Parathyroid adenoma (tissue), 2 donors: ENCODE measurements around the gene SBF2.

ENCODE experiments used
- H2AFZ ChIP-seq: fragments of 300-600 bp; sonication (generic); one replicate; pipeline ENCODE4 v1.7.0; 2017; ENCODE audit warnings: antibody characterized with exemption, mild to moderate bottlenecking
- H3K27ac ChIP-seq: fragments of 300-600 bp; sonication (generic); one replicate; pipeline ENCODE4 v1.7.0; 2017
- H3K27me3 ChIP-seq: fragments of 300-600 bp; sonication (generic); one replicate; pipeline ENCODE4 v1.7.0; 2017; ENCODE audit warnings: low read length; ENCODE audit not compliant: control insufficient read depth, insufficient read depth
- H3K36me3 ChIP-seq: fragments of 300-600 bp; sonication (generic); one replicate; pipeline ENCODE4 v1.7.0; 2017; ENCODE audit warnings: low read length; ENCODE audit not compliant: control insufficient read depth, insufficient read depth
- H3K4me1 ChIP-seq: fragments of 300-600 bp; sonication (generic); one replicate; pipeline ENCODE4 v1.7.0; 2017; ENCODE audit warnings: control low read depth
- H3K4me2 ChIP-seq: fragments of 300-600 bp; sonication (generic); one replicate; pipeline ENCODE4 v1.7.0; 2017; ENCODE audit warnings: low read length
- H3K4me3 ChIP-seq: fragments of 300-600 bp; sonication (generic); one replicate; pipeline ENCODE4 v1.7.0; 2017; ENCODE audit warnings: low read depth, low read length
- H3K79me2 ChIP-seq: fragments of 300-600 bp; sonication (generic); one replicate; pipeline ENCODE4 v1.7.0; 2017; ENCODE audit warnings: control low read depth
- H3K9ac ChIP-seq: fragments of 300-600 bp; sonication (generic); one replicate; pipeline ENCODE4 v1.7.0; 2017; ENCODE audit warnings: mild to moderate bottlenecking
- H3K9me3 ChIP-seq: fragments of 300-600 bp; sonication (generic); one replicate; pipeline ENCODE4 v1.7.0; 2017; ENCODE audit warnings: low read length; ENCODE audit not compliant: control insufficient read depth
- CTCF ChIP-seq: fragments of 300-600 bp; sonication (generic); IDR thresholded peaks from one replicate; pipeline ENCODE4 v1.7.0; 2017; ENCODE audit warnings: antibody characterized with exemption, mild to moderate bottlenecking
- donor health status: primary hyperparathyroidism.

Gene SBF2

GRCh38 chr11:9859554-9860305 lies 434.3 kb downstream of the SBF2 start:
- H3K9me3 ChIP-seq, result no peaks in the 10 kb centered on the region
- H2AFZ ChIP-seq, result no peak overlapping the region
- H3K79me2 ChIP-seq, result no peaks in the 10 kb centered on the region
- no peak overlapping the region for H3K9ac ChIP-seq
- H3K27me3 ChIP-seq, result no peaks in the 10 kb centered on the region
- H3K4me1 ChIP-seq, result no peaks in the 10 kb centered on the region
- H3K4me3 ChIP-seq, result no peak overlapping the region
- no peak overlapping the region for H3K4me2 ChIP-seq
- no peaks in the 10 kb centered on the region for H3K36me3 ChIP-seq
- no peak for TF ChIP-seq CTCF
- no peak overlapping the region for H3K27ac ChIP-seq

- Histone ChIP-seq H3K9ac (no peak overlapping the region), H3K27ac (no peak overlapping the region), H3K9me3 (no peaks in the 10 kb centered on the region), H2AFZ (no peak overlapping the region), H3K36me3 (no peaks in the 10 kb centered on the region), H3K4me1 (no peaks in the 10 kb centered on the region), H3K27me3 (no peaks in the 10 kb centered on the region), H3K4me2 (no peak overlapping the region), H3K4me3 (no peak overlapping the region), H3K79me2 (no peaks in the 10 kb centered on the region)
- no peak for TF ChIP-seq CTCF
Measured at GRCh38 chr11:9858822-9859221, 435.2 kb downstream of the SBF2 start.

DNA sequence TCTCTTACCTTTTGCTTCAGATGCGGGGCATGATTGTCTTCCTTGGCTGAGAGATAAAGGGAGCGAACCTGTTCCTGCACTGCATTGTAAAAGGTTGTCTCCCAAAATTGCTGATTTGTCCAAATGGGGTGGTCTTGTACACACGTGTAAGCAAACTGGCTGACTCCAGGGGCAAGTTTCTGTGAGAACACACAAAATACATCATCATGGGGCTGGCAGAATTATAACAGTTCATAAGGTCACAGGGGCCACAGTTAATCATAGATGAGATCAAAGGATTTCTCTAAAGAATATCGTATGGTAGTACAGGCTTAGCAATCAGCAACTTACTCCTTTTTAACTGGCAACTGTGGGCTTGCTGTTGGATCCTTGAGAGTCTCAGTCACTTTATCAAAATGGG lies 435.8 kb downstream of the SBF2 start:
- Histone ChIP-seq H3K4me1 (no peaks in the 10 kb centered on the region), H3K4me3 (no peak overlapping the region), H3K27me3 (no peaks in the 10 kb centered on the region), H3K36me3 (no peaks in the 10 kb centered on the region), H3K27ac (no peak overlapping the region), H2AFZ (no peak overlapping the region), H3K9me3 (no peaks in the 10 kb centered on the region), H3K79me2 (no peaks in the 10 kb centered on the region), H3K9ac (no peak overlapping the region), H3K4me2 (no peak overlapping the region)
- TF ChIP-seq CTCF, result no peak

GRCh38 chr11:9855579-9856287 lies 438.3 kb downstream of the SBF2 start:
- Histone ChIP-seq H3K4me3 (no peak overlapping the region), H3K9ac (no peak overlapping the region), H3K79me2 (no peaks in the 10 kb centered on the region), H3K9me3 (no peaks in the 10 kb centered on the region), H3K27ac (no peak overlapping the region), H3K4me2 (no peak overlapping the region), H3K27me3 (no peaks in the 10 kb centered on the region), H3K4me1 (no peaks in the 10 kb centered on the region), H2AFZ (no peak overlapping the region), H3K36me3 (no peaks in the 10 kb centered on the region)
- TF ChIP-seq CTCF, result no peak
